GM12891 (cell line): ENCODE measurements around the gene AP3S2.

Experiments
- POLR2A ChIP-seq: IDR thresholded peaks from 2 replicates; pipeline ENCODE4 v1.6.1; 2011; ENCODE audit warnings: low read depth, low read length, control low read depth
- TAF1 ChIP-seq: IDR thresholded peaks from 2 replicates; pipeline ENCODE4 v1.6.1; 2011; ENCODE audit warnings: low read depth, low read length, control low read depth

DNA sequence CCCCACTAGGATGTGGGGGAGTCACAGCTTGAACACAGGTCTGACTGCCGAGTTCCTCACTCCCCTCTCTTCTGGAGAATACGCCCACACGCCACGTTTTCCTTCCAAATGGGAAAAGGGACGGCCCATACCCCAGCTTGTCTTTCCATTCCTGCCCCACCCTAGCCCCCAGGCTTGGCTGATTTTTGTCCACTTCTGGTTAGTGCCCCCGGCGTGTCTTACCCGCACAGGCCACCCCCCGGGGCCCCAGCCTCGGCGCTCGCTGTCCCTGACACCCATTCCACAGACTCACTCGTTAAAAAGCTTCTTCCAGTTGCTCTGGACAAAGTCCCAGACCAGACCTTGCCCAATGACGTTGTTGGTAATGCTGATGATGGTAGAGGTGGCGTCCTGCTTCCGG lies 103.1 kb downstream of the AP3S2 start:
- TF ChIP-seq POLR2A (no peak), TAF1 (no peak)
